B cell (primary cell): ENCODE data around the gene EFCAB12. TPM values are rescaled to one million over a fixed set of nuclear protein-coding genes. Genes with fewer than 3 reads are reported as not detected.

Experiments used
- ATAC-seq: fragments of 200-7000 bp; cut with Tn5 transposase; one replicate; pipeline ENCODE4 v1.10.0; 2021; ENCODE audit warnings: low read depth, mild to moderate bottlenecking, moderate number of reproducible peaks, moderate library complexity
- CTCF ChIA-PET: fragments of 350-600 bp; sonication (Branson Sonifier 250); formaldehyde crosslinking; loops from one replicate; lab custom pipeline; 2021; ENCODE audit warnings: antibody characterized with exemption, inconsistent platforms; lab: Charles Lee
- POLR2A ChIA-PET: fragments of 350-600 bp; sonication (Branson Sonifier 250); formaldehyde crosslinking; loops from one replicate; lab custom pipeline; 2021; ENCODE audit warnings: antibody characterized with exemption; lab: Charles Lee
- DNase-seq: peaks from one replicate; pipeline ENCODE4 v3.0.0; 2013
- H2AFZ ChIP-seq: 2 replicates; pipeline ENCODE4 v1.6.1; 2012; ENCODE audit warnings: mild to moderate bottlenecking, low read depth, low read length; ENCODE audit not compliant: insufficient read depth, poor library complexity, severe bottlenecking
- H3K27ac ChIP-seq, 2 donors: 1 replicate in 1 of 2; 2 replicates in 1 of 2; pipeline ENCODE4 v1.5.1; 2012 to 2013; ENCODE audit warnings: low read length in 2 of 2, mild to moderate bottlenecking in 2 of 2, moderate library complexity in 1 of 2
- H3K27me3 ChIP-seq, 4 experiments: fragments of 200-600 bp in 1 of 4; sonication (generic) in 1 of 4; replicated peaks in 1 of 4; 1 replicate in 2 of 4; 2 replicates in 2 of 4; pipeline versions ENCODE4 v1.6.1 to v1.7.0; 2013 to 2016; ENCODE audit warnings: low read length in 3 of 4, mild to moderate bottlenecking in 2 of 4, mixed read lengths in 1 of 4, moderate library complexity in 1 of 4; ENCODE audit not compliant: insufficient read depth in 4 of 4, control insufficient read depth in 3 of 4; ENCODE audit errors: control extremely low read depth in 1 of 4
- H3K36me3 ChIP-seq, 2 experiments: replicated peaks in 1 of 2; 1 replicate in 1 of 2; 2 replicates in 1 of 2; pipeline versions ENCODE4 v1.6.1 to v1.7.1; 2013; ENCODE audit warnings: low read length in 1 of 2; ENCODE audit not compliant: insufficient read depth in 2 of 2, control insufficient read depth in 1 of 2; ENCODE audit errors: control extremely low read depth in 1 of 2, extremely low read depth in 1 of 2
- H3K4me1 ChIP-seq, 2 donors: fragments of 200-600 bp in 1 of 2; sonication (generic) in 1 of 2; 1 replicate in 1 of 2; 2 replicates in 1 of 2; pipeline versions ENCODE4 v1.5.1 to v1.6.1; 2013 to 2017; ENCODE audit warnings: low read length in 2 of 2; ENCODE audit not compliant: control insufficient read depth in 2 of 2, insufficient read depth in 2 of 2
- H3K4me2 ChIP-seq: replicated peaks from 2 replicates; pipeline ENCODE3; 2012; ENCODE audit warnings: mild to moderate bottlenecking, low read depth, low read length; ENCODE audit not compliant: poor library complexity, severe bottlenecking
- H3K4me3 ChIP-seq, 5 experiments: fragments of 200-600 bp in 1 of 5; sonication (generic) in 1 of 5; 1 replicate in 3 of 5; 2 replicates in 2 of 5; pipeline versions ENCODE4 v1.5.1 to v1.7.0; 2011 to 2016; ENCODE audit warnings: low read length in 4 of 5, mild to moderate bottlenecking in 4 of 5, low read depth in 2 of 5, control low read depth in 1 of 5, moderate library complexity in 1 of 5; ENCODE audit not compliant: insufficient read depth in 1 of 5; ENCODE audit errors: control extremely low read depth in 1 of 5, extremely low read depth in 1 of 5
- H3K79me2 ChIP-seq: fragments of 200-600 bp; sonication (generic); one replicate; pipeline ENCODE4 v1.6.0; 2016; ENCODE audit warnings: low read length; ENCODE audit not compliant: control insufficient read depth, insufficient read depth
- H3K9ac ChIP-seq: fragments of 200-600 bp; sonication (generic); 2 replicates; pipeline ENCODE4 v1.6.1; 2017; ENCODE audit warnings: mild to moderate bottlenecking, low read length, moderate library complexity
- H3K9me3 ChIP-seq, 3 donors: one replicate each; pipeline versions ENCODE4 v1.6.1 to v1.7.1; 2013; ENCODE audit warnings: low read length in 2 of 3; ENCODE audit not compliant: control insufficient read depth in 2 of 3, insufficient read depth in 1 of 3; ENCODE audit errors: control extremely low read depth in 1 of 3
- H4K20me1 ChIP-seq: 2 replicates; pipeline ENCODE4 v1.6.0; 2012; ENCODE audit warnings: mild to moderate bottlenecking, low read length; ENCODE audit not compliant: insufficient read depth, control insufficient read depth, poor library complexity, severe bottlenecking
- H3K27ac Mint-ChIP-seq: one replicate; pipeline ENCODE4 v1.8.0; 2021; ENCODE audit warnings: mixed read lengths
- H3K27me3 Mint-ChIP-seq: one replicate; pipeline ENCODE4 v1.8.0; 2021; ENCODE audit warnings: mixed read lengths
- H3K4me1 Mint-ChIP-seq: one replicate; pipeline ENCODE4 v1.8.0; 2021; ENCODE audit warnings: mixed read lengths
- H3K4me3 Mint-ChIP-seq: one replicate; pipeline ENCODE4 v1.8.0; 2021; ENCODE audit warnings: mixed read lengths
- H3K9me3 Mint-ChIP-seq: one replicate; pipeline ENCODE4 v1.8.0; 2022; ENCODE audit warnings: mixed read lengths; ENCODE audit not compliant: insufficient read depth
- EZH2 ChIP-seq: IDR thresholded peaks from 2 replicates; pipeline ENCODE4 v1.6.1; 2012; ENCODE audit warnings: borderline replicate concordance, low read depth, mild to moderate bottlenecking, moderate library complexity, low read length; ENCODE audit not compliant: insufficient read depth, poor library complexity, severe bottlenecking
- WGBS: methylation state at CpG from one replicate; pipeline ENCODE4 v1.1.5; 2013; ENCODE audit warnings: missing lambda C conversion rate; ENCODE audit not compliant: insufficient coverage; 5-methylcytosine and 5-hydroxymethylcytosine counted together
- intact Hi-C: fragments of 100-400 bp; cut with micrococcal nuclease; formaldehyde crosslinking; loops from one replicate; pipeline ENCODE4 v1.10.0; 2022
- polyA plus RNA-seq: library from polyadenylated mRNA; depleted of rRNA; stranded (reverse); fragments of >200 nt; gene quantifications from 2 replicates; pipeline ENCODE4 v1.2.3, GENCODE V29; 2012
- total RNA-seq, 2 donors: library from RNA; stranded (reverse); fragments of 120-200 nt in 1 of 2; gene quantifications; 1 replicate in 1 of 2; 2 replicates in 1 of 2; pipeline versions ENCODE4 v1.2.3 to v1.2.4, GENCODE V29; 2013 to 2022
- TF ChIP-seq, protein P1 (sequence below): fragments of 200-600 bp; IDR thresholded peaks from one replicate; pipeline ENCODE4 v1.8.0; 2022; ENCODE audit warnings: antibody characterized with exemption, mild to moderate bottlenecking

The EFCAB12 gene
- total and polyA plus RNA-seq, 2 donors (not counting 1 experiment from before 2014, with no cell fraction given): 3.5 to 6.5 TPM

DNA sequence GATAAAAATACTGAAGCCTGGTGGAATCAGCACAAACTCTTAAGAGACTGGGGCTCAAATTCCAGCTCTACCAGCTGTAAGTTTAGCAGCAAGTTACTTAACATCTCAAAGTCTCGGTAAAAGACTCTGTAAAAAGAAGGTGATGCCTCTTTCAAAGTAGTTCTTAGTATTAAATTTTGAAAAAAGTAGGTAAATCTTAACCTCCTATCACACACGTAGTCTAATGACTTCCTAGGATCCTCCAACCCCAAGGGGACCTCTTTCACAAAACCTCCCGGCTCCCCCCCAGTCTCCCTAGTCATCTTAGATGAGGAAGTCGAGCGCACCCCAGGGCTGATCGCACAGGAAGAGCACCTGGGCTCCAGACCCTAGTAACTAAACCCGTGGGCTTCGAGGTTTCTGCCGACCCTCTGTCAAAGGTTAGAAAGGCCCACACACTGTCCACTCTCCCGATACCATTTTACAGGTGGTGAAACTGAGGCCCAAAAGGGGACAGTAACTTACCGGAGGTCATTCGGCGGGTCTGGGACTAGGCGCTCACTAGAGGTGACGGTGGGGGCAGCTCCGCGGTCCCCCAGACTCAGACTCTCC is 10.9 kb upstream of the EFCAB12 start:
- peak; percentile 78 for DNase-seq
- peak overlapping the region; percentile 81 to 100 (median 99) for H3K4me3 ChIP-seq
- peaks cover 73% of the 10 kb centered on the region for H3K79me2 ChIP-seq
- no peaks in the 10 kb centered on the region for H3K9me3 Mint-ChIP-seq
- CTCF ChIA-PET: interaction anchor here (0.8 to 1.9 kb wide), 8 partner anchors 9 to 56 kb away, joined by 3 to 10 read pairs (median 6); no protein-coding TSS in a partner anchor
- H3K27ac Mint-ChIP-seq: peak overlapping the region; percentile 95
- H3K27me3 Mint-ChIP-seq: no peaks in the 10 kb centered on the region
- peak overlapping the region; percentile 93 for H2AFZ ChIP-seq
- no peaks in the 10 kb centered on the region for H3K9me3 ChIP-seq
- TF ChIP-seq, protein P1, sequence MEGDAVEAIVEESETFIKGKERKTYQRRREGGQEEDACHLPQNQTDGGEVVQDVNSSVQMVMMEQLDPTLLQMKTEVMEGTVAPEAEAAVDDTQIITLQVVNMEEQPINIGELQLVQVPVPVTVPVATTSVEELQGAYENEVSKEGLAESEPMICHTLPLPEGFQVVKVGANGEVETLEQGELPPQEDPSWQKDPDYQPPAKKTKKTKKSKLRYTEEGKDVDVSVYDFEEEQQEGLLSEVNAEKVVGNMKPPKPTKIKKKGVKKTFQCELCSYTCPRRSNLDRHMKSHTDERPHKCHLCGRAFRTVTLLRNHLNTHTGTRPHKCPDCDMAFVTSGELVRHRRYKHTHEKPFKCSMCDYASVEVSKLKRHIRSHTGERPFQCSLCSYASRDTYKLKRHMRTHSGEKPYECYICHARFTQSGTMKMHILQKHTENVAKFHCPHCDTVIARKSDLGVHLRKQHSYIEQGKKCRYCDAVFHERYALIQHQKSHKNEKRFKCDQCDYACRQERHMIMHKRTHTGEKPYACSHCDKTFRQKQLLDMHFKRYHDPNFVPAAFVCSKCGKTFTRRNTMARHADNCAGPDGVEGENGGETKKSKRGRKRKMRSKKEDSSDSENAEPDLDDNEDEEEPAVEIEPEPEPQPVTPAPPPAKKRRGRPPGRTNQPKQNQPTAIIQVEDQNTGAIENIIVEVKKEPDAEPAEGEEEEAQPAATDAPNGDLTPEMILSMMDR: no peak
- TF ChIP-seq EZH2: no peak
- POLR2A ChIA-PET: interaction anchor here (0.8 to 3.1 kb wide), 6 partner anchors 10 to 256 kb away, joined by 3 to 17 read pairs (median 3); partner anchors contain the start of gene EFCAB12
- WGBS: 0% methylated on average over 11 of the region's 17 CpGs
- no peaks in the 10 kb centered on the region for H3K27me3 ChIP-seq
- peak overlapping the region; percentile 93 for H3K4me3 Mint-ChIP-seq
- H3K27ac ChIP-seq: peak overlapping the region; percentile 73 to 88
- H3K9ac ChIP-seq: peak overlapping the region; percentile 98
- intact Hi-C loops: loop anchor here (1.0 to 5.0 kb wide), 4 partner anchors 11 to 162 kb away; partner anchors contain the start of genes EFCAB12 and HMCES
- ATAC-seq: peak; percentile 13
- H3K4me1 ChIP-seq: peaks cover 47 to 50% of the 10 kb centered on the region in 2 donors
- H3K4me2 ChIP-seq: peak overlapping the region; percentile 84
- H4K20me1 ChIP-seq: no peaks in the 10 kb centered on the region
- H3K36me3 ChIP-seq: peaks cover 0 to 26% of the 10 kb centered on the region in 2 experiments
- peaks cover 58% of the 10 kb centered on the region for H3K4me1 Mint-ChIP-seq

DNA sequence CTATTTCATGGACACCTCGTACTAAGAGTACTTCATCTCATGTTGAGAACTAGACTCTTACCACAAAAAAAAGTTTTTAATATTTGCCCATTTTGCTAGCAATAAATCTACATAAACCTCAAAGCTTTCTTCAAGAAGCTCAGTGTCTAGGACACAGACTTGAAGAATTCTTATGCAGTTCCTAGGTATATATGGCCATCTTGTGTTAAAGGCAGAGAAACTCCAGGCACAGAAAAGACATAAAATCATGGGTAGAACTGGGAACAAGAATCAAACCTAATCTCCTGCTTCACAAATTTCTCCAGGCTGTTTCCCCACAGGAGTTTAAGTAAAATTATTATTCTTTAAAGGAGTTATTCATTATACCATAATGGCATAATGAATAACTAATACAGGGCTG is 6.9 kb upstream of the EFCAB12 start:
- peak overlapping the region; percentile 13 to 66 (median 31) for H3K4me3 ChIP-seq
- ChIA-PET POLR2A (interaction anchor here (0.8 kb wide), 1 partner anchor 52 kb away, joined by 6 read pairs; no protein-coding TSS in a partner anchor), CTCF (interaction anchor here (0.6 to 3.5 kb wide), 4 partner anchors 35 to 465 kb away, joined by 3 to 14 read pairs (median 5); no protein-coding TSS in a partner anchor)
- H3K36me3 ChIP-seq: peaks cover 18 to 65% of the 10 kb centered on the region in 2 experiments
- no peaks in the 10 kb centered on the region for H3K9me3 Mint-ChIP-seq
- DNase-seq (no peak), ATAC-seq (no peak)
- no peaks in the 10 kb centered on the region for H3K27me3 ChIP-seq
- no peak overlapping the region for H2AFZ ChIP-seq
- H3K4me2 ChIP-seq: peak overlapping the region; percentile 84
- H3K9ac ChIP-seq: peak overlapping the region; percentile 53
- TF ChIP-seq EZH2: no peak
- TF ChIP-seq, protein P1: no peak
- H3K4me1 Mint-ChIP-seq: peaks cover 69% of the 10 kb centered on the region
- intact Hi-C loops: loop anchor here (5.0 kb wide), 2 partner anchors 142 to 158 kb away; partner anchors contain the start of gene HMCES
- H3K4me3 Mint-ChIP-seq: peak overlapping the region; percentile 84
- H3K27me3 Mint-ChIP-seq: no peaks in the 10 kb centered on the region
- H3K9me3 ChIP-seq: no peaks in the 10 kb centered on the region
- no peaks in the 10 kb centered on the region for H4K20me1 ChIP-seq
- H3K27ac Mint-ChIP-seq: peak overlapping the region; percentile 86
- WGBS: no CpG with 5 or more reads among the region's 1 CpG
- peaks cover 79% of the 10 kb centered on the region for H3K79me2 ChIP-seq
- peak overlapping the region; percentile 40 to 88 for H3K27ac ChIP-seq
- peaks cover 57 to 60% of the 10 kb centered on the region in 2 donors for H3K4me1 ChIP-seq
